Kidney (tissue), 14 donors: Measurements from ENCODE around the gene NOTCH1. TPM values are rescaled to one million over a fixed set of nuclear protein-coding genes. Genes with fewer than 3 reads are reported as not detected.
A peak's percentile ranks its signal among the peaks of the same experiment; 100 is the strongest.

Experiments
- DNase-seq, 5 donors: peaks; one replicate each; pipeline ENCODE4 v3.0.0-alpha.2; 2013 to 2020
- FAIRE-seq: peaks from 2 replicates; lab custom pipeline; 2012; peaks lifted over from hg19 to GRCh38; lab: Jason Lieb, UNC
- H3K27ac ChIP-seq, 2 donors: one replicate each; pipeline ENCODE4 v1.7.0; 2013; ENCODE audit warnings: low read depth in 2 of 2, low read length in 2 of 2, inconsistent platforms in 1 of 2
- H3K27me3 ChIP-seq: one replicate; pipeline ENCODE4 v1.7.1; 2013; ENCODE audit warnings: low read length, inconsistent platforms; ENCODE audit not compliant: control insufficient read depth, insufficient read depth
- H3K36me3 ChIP-seq, 3 donors: one replicate each; pipeline versions ENCODE4 v1.7.0 to v1.7.1; 2013; ENCODE audit warnings: low read length in 3 of 3, control low read depth in 1 of 3, inconsistent platforms in 1 of 3; ENCODE audit not compliant: insufficient read depth in 3 of 3, control insufficient read depth in 2 of 3
- H3K4me1 ChIP-seq, 3 donors: one replicate each; pipeline versions ENCODE4 v1.7.0 to v1.7.1; 2013; ENCODE audit warnings: low read length in 3 of 3, inconsistent platforms in 1 of 3, low read depth in 1 of 3; ENCODE audit not compliant: control insufficient read depth in 2 of 3, insufficient read depth in 2 of 3
- H3K4me3 ChIP-seq, 3 donors: one replicate each; pipeline versions ENCODE4 v1.7.0 to v1.8.1; 2013; ENCODE audit warnings: low read length in 3 of 3, control low read depth in 1 of 3, inconsistent platforms in 1 of 3
- H3K9ac ChIP-seq, 3 donors: one replicate each; pipeline versions ENCODE4 v1.7.0 to v1.7.1; 2013; ENCODE audit warnings: low read length in 3 of 3, control low read depth in 1 of 3, inconsistent platforms in 1 of 3
- H3K9me3 ChIP-seq, 3 donors: one replicate each; pipeline versions ENCODE4 v1.7.0 to v1.7.1; 2013; ENCODE audit warnings: low read length in 3 of 3, control low read depth in 1 of 3, inconsistent platforms in 1 of 3; ENCODE audit not compliant: control insufficient read depth in 2 of 3, insufficient read depth in 1 of 3
- intact Hi-C: fragments of 100-400 bp; cut with DNase I; formaldehyde crosslinking; loops from one replicate; pipeline ENCODE4 v1.11.1; 2022
- polyA plus RNA-seq: library from polyadenylated mRNA; stranded (reverse); fragments of 350-450 nt; fragmentation: Illumina TruSeq; extraction: RNeasy Lipid Tissue Mini Kit (QIAGEN cat#74804); gene quantifications from one replicate; pipeline ENCODE4 v1.2.3, GENCODE V29; 2014; ENCODE audit warnings: low read depth, low replicate concordance; ENCODE audit not compliant: insufficient read depth
- total RNA-seq: library from RNA; stranded (reverse); fragmentation: NEBNext Ultra II Directional; extraction: Animal tissue kit (Norgen Biotek cat#: 25700); gene quantifications from one replicate; pipeline ENCODE4 v1.2.1, GENCODE V29; 2021
- TF ChIP-seq, protein P1 (sequence below): IDR thresholded peaks from 3 replicates; pipeline ENCODE4 v1.5.1; 2012; ENCODE audit warnings: mild to moderate bottlenecking, moderate library complexity, borderline replicate concordance; ENCODE audit not compliant: insufficient read depth; ENCODE audit errors: extremely low read depth
- donor health status: control.
- donor health status: control.
- donor health status: control.
- donor health status: control.
- donor health status: control.
- donor health status: DM: yes; HTN: yes; CAD: no.
- donor health status: Normal renal cell carcinoma (clear cell type).

Gene NOTCH1
- total and polyA plus RNA-seq, 2 donors from 2014 or later: 6.5 to 77.2 TPM

DNA sequence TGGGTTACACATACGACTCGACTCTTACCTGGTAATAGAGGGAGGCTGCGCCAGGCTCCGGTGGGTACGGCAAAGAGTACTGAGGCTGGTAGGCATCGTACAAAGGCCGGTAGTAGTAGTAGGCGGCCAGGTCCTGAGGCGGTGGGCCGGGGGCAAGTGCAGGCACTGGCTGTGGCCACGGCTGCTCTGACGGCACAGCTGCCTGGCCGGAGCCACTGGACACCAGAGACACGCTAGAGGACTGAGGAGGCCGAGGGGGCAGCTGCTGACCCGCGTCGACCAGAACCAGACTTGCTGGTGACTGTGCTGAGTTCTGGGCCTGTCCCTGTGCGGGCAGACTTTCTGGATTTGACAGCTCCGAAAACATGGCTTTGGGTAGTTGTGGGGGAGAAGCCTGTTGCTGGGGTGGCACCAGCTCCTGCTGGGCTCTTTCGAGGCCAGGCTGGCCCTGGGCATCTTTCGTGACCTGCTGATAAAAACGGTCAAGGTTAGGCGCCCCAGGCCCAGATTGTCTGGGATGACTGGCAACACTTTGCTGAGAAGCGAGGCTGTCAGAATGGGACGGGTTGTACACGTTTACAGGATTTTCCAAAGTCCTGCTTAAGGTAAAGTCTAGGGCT is 71.7 kb downstream of the NOTCH1 start:
- no peaks in the 10 kb centered on the region for H3K27me3 ChIP-seq
- H3K36me3 ChIP-seq: peaks cover 2 to 70% (median 45%) of the 10 kb centered on the region in 3 donors

DNA sequence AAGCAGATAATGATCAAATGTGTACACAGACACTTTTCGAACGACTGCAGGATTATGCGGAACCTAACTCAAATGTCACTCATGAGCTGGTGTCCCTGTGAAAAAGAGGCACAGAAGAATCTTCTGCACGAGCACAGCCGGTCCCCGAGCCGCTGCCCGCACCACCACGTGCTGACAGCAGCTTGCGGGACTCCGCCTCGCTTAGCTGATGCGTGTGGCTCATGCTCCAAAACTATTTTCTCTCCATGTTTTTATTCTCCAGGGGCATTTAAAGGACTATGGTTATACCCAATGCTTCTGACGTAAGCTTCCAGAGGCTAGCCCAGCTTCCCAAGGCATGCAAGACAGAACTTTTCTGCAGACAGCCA is 72.5 kb downstream of the NOTCH1 start:
- Histone ChIP-seq H3K27ac (no peak overlapping the region), H3K4me1 (peaks cover 0 to 15% (median 12%) of the 10 kb centered on the region in 3 donors), H3K9ac (no peak overlapping the region), H3K4me3 (no peak overlapping the region), H3K27me3 (no peaks in the 10 kb centered on the region), H3K36me3 (peaks cover 2 to 71% (median 47%) of the 10 kb centered on the region in 3 donors), H3K9me3 (no peaks in the 10 kb centered on the region)
- TF ChIP-seq, protein P1, sequence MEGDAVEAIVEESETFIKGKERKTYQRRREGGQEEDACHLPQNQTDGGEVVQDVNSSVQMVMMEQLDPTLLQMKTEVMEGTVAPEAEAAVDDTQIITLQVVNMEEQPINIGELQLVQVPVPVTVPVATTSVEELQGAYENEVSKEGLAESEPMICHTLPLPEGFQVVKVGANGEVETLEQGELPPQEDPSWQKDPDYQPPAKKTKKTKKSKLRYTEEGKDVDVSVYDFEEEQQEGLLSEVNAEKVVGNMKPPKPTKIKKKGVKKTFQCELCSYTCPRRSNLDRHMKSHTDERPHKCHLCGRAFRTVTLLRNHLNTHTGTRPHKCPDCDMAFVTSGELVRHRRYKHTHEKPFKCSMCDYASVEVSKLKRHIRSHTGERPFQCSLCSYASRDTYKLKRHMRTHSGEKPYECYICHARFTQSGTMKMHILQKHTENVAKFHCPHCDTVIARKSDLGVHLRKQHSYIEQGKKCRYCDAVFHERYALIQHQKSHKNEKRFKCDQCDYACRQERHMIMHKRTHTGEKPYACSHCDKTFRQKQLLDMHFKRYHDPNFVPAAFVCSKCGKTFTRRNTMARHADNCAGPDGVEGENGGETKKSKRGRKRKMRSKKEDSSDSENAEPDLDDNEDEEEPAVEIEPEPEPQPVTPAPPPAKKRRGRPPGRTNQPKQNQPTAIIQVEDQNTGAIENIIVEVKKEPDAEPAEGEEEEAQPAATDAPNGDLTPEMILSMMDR: no peak
- intact Hi-C loops: no loop called here
- DNase-seq: no peak
- no peak for FAIRE-seq

More for the DNA sequence above, 71.7 kb downstream of the NOTCH1 start:
- intact Hi-C loops: no loop called here
- Histone ChIP-seq H3K27ac (no peak overlapping the region), H3K9ac (no peak overlapping the region), H3K9me3 (no peaks in the 10 kb centered on the region), H3K4me3 (no peak overlapping the region), H3K4me1 (peaks cover 0 to 15% (median 12%) of the 10 kb centered on the region in 3 donors)
- FAIRE-seq: no peak
- TF ChIP-seq, protein P1: no peak
- no peak for DNase-seq

DNA sequence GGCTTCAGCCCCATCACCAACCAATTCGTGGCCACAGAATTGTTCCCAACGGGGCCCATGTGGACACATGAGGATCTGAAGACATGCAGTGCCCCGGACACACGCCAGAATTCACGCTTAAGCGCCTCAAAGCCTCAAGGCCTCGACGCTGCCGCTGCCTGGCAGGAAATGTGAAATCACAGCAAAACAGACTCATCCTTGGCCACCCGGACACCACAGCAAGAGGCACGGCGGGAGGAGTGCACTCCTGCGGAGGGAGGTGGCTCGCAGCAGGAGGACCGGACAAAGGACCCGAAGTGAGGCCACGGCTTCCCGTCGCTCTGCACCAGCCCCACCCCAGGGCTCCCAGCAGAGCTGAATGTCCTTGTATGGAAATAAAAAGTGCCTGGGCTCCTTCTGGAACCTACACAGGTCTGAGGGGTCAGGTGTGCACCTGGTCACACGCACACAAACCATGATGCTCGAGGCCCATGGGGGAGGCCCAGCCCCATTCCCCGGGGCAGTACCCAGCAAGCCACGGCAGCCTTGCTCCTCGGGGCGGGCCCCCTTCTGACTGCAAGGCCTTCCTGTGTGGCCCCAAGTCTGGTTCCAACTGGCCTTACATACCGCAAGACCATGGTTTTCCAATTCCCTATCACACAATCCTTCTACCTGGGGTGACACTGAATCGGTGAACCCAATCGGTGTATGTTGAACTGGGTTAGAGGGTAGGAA is 73.1 kb downstream of the NOTCH1 start:
- TF ChIP-seq, protein P1: peak; percentile 2
- Histone ChIP-seq H3K9ac (no peak overlapping the region), H3K27me3 (no peaks in the 10 kb centered on the region), H3K4me1 (peaks cover 0 to 15% (median 12%) of the 10 kb centered on the region in 3 donors), H3K4me3 (no peak overlapping the region), H3K9me3 (no peaks in the 10 kb centered on the region), H3K27ac (no peak overlapping the region), H3K36me3 (peaks cover 2 to 70% (median 47%) of the 10 kb centered on the region in 3 donors)
- DNase-seq (no peak), FAIRE-seq (no peak)
- intact Hi-C loops: no loop called here
